ENCODE measurements around the gene SLC44A2.

The SLC44A2 gene

GRCh38 chr19:10654610-10655456 lies 29.5 kb downstream of the SLC44A2 start:
- Histone ChIP-seq H3K4me2 (ENCODE audit: insufficient read depth, low read length, poor library complexity, severe bottlenecking) (peak overlapping the region; percentile 70), H3K14ac (ENCODE audit: low read length) (peak overlapping the region; percentile 97), H4K8ac (ENCODE audit: low read depth, low read length) (no peak overlapping the region), H3K36me3 (replicated peaks in 1 of 2; ENCODE audit: control insufficient read depth in 2 of 2, insufficient read depth in 2 of 2, low read length in 2 of 2) (peaks cover 3 to 54% of the 10 kb centered on the region in 2 donors), H3K4me3 (ENCODE audit: low read length in 2 of 2) (peak overlapping the region; percentile 93 to 95), H2BK15ac (ENCODE audit: low read length) (peak overlapping the region; percentile 51), H3K79me1 (ENCODE audit: low read depth, low read length) (no peaks in the 10 kb centered on the region), H3K9ac (ENCODE audit: low read depth, low read length, poor library complexity) (peak overlapping the region; percentile 99), H2BK120ac (ENCODE audit: low read depth, low read length) (peak overlapping the region; percentile 89), H2AFZ (ENCODE audit: low read length) (peak overlapping the region; percentile 70), H3K27ac (replicated peaks; ENCODE audit: low read length) (peak overlapping the region; percentile 93), H2AK5ac (ENCODE audit: low read depth, low read length) (peak overlapping the region; percentile 100), H3K23ac (ENCODE audit: low read depth, low read length, poor library complexity) (peak overlapping the region; percentile 100), H2BK5ac (ENCODE audit: low read length) (peak overlapping the region; percentile 98), H3K9me3 (replicated peaks in 1 of 2; ENCODE audit: control insufficient read depth in 2 of 2, insufficient read depth in 1 of 2, low read depth in 1 of 2, low read length in 2 of 2) (no peaks in the 10 kb centered on the region), H3K4me1 (ENCODE audit: control insufficient read depth in 2 of 2, insufficient read depth in 1 of 2, low read depth in 1 of 2, low read length in 2 of 2) (peaks cover 2 to 7% of the 10 kb centered on the region in 2 donors), H4K91ac (ENCODE audit: low read depth, low read length, poor library complexity) (peak overlapping the region; percentile 96), H3K27me3 (ENCODE audit: control insufficient read depth in 3 of 3, insufficient read depth in 3 of 3, low read depth in 1 of 3, low read length in 3 of 3) (no peaks in the 10 kb centered on the region), H3K4ac (ENCODE audit: low read length) (peak overlapping the region; percentile 99), H3K18ac (ENCODE audit: low read length) (peak overlapping the region; percentile 100), H2BK12ac (ENCODE audit: low read length) (no peak overlapping the region)
- peak; percentile 84 for DNase-seq (ENCODE audit: low spot score)
- WGBS, 2 donors (ENCODE audit: extremely low coverage in 2 of 2, insufficient read length in 2 of 2, insufficient replicate concordance in 1 of 2): no CpG with 5 or more reads among the region's 73 CpGs

DNA sequence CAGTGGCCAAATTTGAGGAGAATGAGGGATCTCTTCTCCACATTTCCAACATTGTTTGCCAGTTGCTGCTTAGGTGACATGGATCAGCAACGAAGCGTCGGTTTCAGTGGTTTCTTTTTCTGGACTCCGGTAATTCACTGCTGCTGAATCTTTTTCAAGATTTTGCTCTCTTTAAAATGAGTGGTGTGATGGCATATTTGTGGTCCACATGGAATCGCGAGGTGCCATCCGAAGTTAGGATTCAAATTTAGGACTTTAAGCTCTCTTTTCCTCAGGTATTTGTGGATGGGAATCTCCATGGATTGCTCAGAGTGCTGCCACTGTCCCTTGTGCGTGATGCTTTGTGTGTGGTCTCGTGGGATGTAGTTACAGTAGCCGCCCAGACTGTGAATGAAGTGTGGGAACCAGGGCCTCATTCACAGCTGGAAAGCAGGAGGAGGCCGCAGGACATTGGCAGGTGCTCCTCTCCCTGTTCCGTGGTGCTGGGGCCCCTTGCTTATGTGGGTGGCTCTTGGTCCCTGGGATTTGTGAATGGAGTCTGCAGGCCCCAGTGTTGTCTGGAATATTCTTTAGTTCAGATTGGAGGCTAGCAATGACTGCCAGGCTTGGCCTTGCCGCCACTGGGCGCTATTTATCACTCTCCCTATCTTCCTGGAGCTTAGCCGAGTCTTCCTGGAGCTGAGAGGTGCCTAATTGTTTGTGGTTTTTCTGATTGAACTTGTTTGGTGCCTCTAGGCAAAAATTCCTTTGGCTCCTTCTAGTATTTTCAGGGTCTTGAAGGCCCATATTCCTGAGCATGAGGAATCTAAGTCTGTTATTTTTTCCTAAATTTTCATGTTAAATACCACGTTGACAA lies 30.3 kb downstream of the SLC44A2 start:
- Histone ChIP-seq H3K27me3 (ENCODE audit: control insufficient read depth in 3 of 3, insufficient read depth in 3 of 3, low read depth in 1 of 3, low read length in 3 of 3) (no peaks in the 10 kb centered on the region), H3K36me3 (replicated peaks in 1 of 2; ENCODE audit: control insufficient read depth in 2 of 2, insufficient read depth in 2 of 2, low read length in 2 of 2) (peaks cover 8 to 62% of the 10 kb centered on the region in 2 donors), H3K4me2 (ENCODE audit: insufficient read depth, low read length, poor library complexity, severe bottlenecking) (peak overlapping the region; percentile 70), H2BK15ac (ENCODE audit: low read length) (no peak overlapping the region), H3K4me1 (ENCODE audit: control insufficient read depth in 2 of 2, insufficient read depth in 1 of 2, low read depth in 1 of 2, low read length in 2 of 2) (peaks cover 2 to 7% of the 10 kb centered on the region in 2 donors), H3K4ac (ENCODE audit: low read length) (no peak overlapping the region), H2BK120ac (ENCODE audit: low read depth, low read length) (no peak overlapping the region), H3K9ac (ENCODE audit: low read depth, low read length, poor library complexity) (peak overlapping the region; percentile 94), H3K18ac (ENCODE audit: low read length) (peak overlapping the region; percentile 49), H3K14ac (ENCODE audit: low read length) (no peak overlapping the region), H2BK12ac (ENCODE audit: low read length) (no peak overlapping the region), H4K91ac (ENCODE audit: low read depth, low read length, poor library complexity) (no peak overlapping the region), H3K27ac (replicated peaks; ENCODE audit: low read length) (peak overlapping the region; percentile 93), H3K23ac (ENCODE audit: low read depth, low read length, poor library complexity) (no peak overlapping the region), H2AK5ac (ENCODE audit: low read depth, low read length) (no peak overlapping the region), H2AFZ (ENCODE audit: low read length) (no peak overlapping the region), H4K8ac (ENCODE audit: low read depth, low read length) (no peak overlapping the region), H2BK5ac (ENCODE audit: low read length) (no peak overlapping the region), H3K4me3 (ENCODE audit: low read length in 2 of 2) (peak overlapping the region; percentile 93 to 95), H3K79me1 (ENCODE audit: low read depth, low read length) (no peaks in the 10 kb centered on the region), H3K9me3 (replicated peaks in 1 of 2; ENCODE audit: control insufficient read depth in 2 of 2, insufficient read depth in 1 of 2, low read depth in 1 of 2, low read length in 2 of 2) (no peaks in the 10 kb centered on the region)
- WGBS, 2 donors (ENCODE audit: extremely low coverage in 2 of 2, insufficient read length in 2 of 2, insufficient replicate concordance in 1 of 2): no CpG with 5 or more reads among the region's 16 CpGs
- DNase-seq (ENCODE audit: low spot score): no peak

DNA sequence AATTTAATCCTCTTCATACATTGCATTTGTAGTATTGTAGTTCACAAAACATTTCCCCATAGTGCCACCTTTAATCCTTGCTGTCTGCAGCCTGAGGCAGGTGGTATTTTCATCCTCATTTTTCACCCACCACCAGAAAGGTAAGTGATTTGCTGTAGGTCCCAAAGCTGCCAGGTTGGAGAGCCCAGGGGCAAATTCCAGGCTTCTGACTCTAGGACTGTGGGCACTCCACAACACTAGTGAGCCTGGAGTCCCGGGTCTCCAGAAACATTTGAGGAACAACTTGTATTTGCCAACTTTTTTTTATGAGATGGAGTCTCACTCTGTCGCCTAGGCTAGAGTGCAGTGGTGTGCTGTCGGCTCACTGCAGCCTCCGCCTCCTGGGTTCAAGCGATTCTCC lies 35.0 kb downstream of the SLC44A2 start:
- peaks cover 7% of the 10 kb centered on the region in 2 donors for H3K4me1 ChIP-seq (ENCODE audit: control insufficient read depth in 2 of 2, insufficient read depth in 1 of 2, low read depth in 1 of 2, low read length in 2 of 2)
- H3K18ac ChIP-seq (ENCODE audit: low read length): no peak overlapping the region
- no peak overlapping the region for H2AK5ac ChIP-seq (ENCODE audit: low read depth, low read length)
- H3K9me3 ChIP-seq (replicated peaks in 1 of 2; ENCODE audit: control insufficient read depth in 2 of 2, insufficient read depth in 1 of 2, low read depth in 1 of 2, low read length in 2 of 2): no peaks in the 10 kb centered on the region
- no peak overlapping the region for H2AFZ ChIP-seq (ENCODE audit: low read length)
- H3K36me3 ChIP-seq (replicated peaks in 1 of 2; ENCODE audit: control insufficient read depth in 2 of 2, insufficient read depth in 2 of 2, low read length in 2 of 2): peaks cover 14 to 92% of the 10 kb centered on the region in 2 donors
- no CpG with 5 or more reads among the region's 5 CpGs for WGBS, 2 donors (ENCODE audit: extremely low coverage in 2 of 2, insufficient read length in 2 of 2, insufficient replicate concordance in 1 of 2)
- no peak overlapping the region for H3K4me3 ChIP-seq (ENCODE audit: low read length in 2 of 2)
- no peak overlapping the region for H2BK12ac ChIP-seq (ENCODE audit: low read length)
- H3K23ac ChIP-seq (ENCODE audit: low read depth, low read length, poor library complexity): no peak overlapping the region
- no peak overlapping the region for H4K8ac ChIP-seq (ENCODE audit: low read depth, low read length)
- H2BK15ac ChIP-seq (ENCODE audit: low read length): no peak overlapping the region
- H3K9ac ChIP-seq (ENCODE audit: low read depth, low read length, poor library complexity): no peak overlapping the region
- H3K27ac ChIP-seq (replicated peaks; ENCODE audit: low read length): no peak overlapping the region
- no peak overlapping the region for H4K91ac ChIP-seq (ENCODE audit: low read depth, low read length, poor library complexity)
- H2BK5ac ChIP-seq (ENCODE audit: low read length): no peak overlapping the region
- no peak for DNase-seq (ENCODE audit: low spot score)
- no peak overlapping the region for H2BK120ac ChIP-seq (ENCODE audit: low read depth, low read length)
- H3K4ac ChIP-seq (ENCODE audit: low read length): no peak overlapping the region
- H3K14ac ChIP-seq (ENCODE audit: low read length): no peak overlapping the region
- H3K79me1 ChIP-seq (ENCODE audit: low read depth, low read length): peaks cover 2% of the 10 kb centered on the region
- H3K27me3 ChIP-seq (ENCODE audit: control insufficient read depth in 3 of 3, insufficient read depth in 3 of 3, low read depth in 1 of 3, low read length in 3 of 3): no peaks in the 10 kb centered on the region
- H3K4me2 ChIP-seq (ENCODE audit: insufficient read depth, low read length, poor library complexity, severe bottlenecking): no peak overlapping the region

DNA sequence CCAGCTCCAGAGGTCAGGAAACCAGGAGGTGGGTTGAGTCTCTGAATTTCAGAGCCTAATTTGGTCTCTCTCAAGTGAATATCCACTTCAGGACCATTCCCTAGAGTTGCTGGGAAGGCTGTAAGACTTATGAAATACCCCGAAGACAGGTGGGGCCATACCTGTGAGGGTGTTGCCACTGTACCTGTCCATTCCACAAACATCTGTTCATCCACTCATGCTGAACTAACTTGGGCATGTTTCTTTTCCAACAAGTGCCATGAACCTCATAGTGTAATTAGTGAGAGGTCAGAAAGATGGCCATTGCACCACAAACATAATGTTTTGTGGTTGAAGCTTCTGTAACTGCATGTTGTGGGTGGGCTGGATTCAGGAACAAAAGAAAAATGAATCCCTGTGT lies 36.6 kb downstream of the SLC44A2 start:
- Histone ChIP-seq H3K14ac (ENCODE audit: low read length) (no peak overlapping the region), H3K79me1 (ENCODE audit: low read depth, low read length) (peaks cover 2% of the 10 kb centered on the region), H2BK12ac (ENCODE audit: low read length) (no peak overlapping the region), H3K4me2 (ENCODE audit: insufficient read depth, low read length, poor library complexity, severe bottlenecking) (no peak overlapping the region), H2BK5ac (ENCODE audit: low read length) (no peak overlapping the region), H2AFZ (ENCODE audit: low read length) (no peak overlapping the region), H3K4me3 (ENCODE audit: low read length in 2 of 2) (no peak overlapping the region), H3K23ac (ENCODE audit: low read depth, low read length, poor library complexity) (no peak overlapping the region), H3K36me3 (replicated peaks in 1 of 2; ENCODE audit: control insufficient read depth in 2 of 2, insufficient read depth in 2 of 2, low read length in 2 of 2) (peaks cover 18 to 90% of the 10 kb centered on the region in 2 donors), H3K18ac (ENCODE audit: low read length) (no peak overlapping the region), H3K9ac (ENCODE audit: low read depth, low read length, poor library complexity) (no peak overlapping the region), H3K27me3 (ENCODE audit: control insufficient read depth in 3 of 3, insufficient read depth in 3 of 3, low read depth in 1 of 3, low read length in 3 of 3) (no peaks in the 10 kb centered on the region), H3K9me3 (replicated peaks in 1 of 2; ENCODE audit: control insufficient read depth in 2 of 2, insufficient read depth in 1 of 2, low read depth in 1 of 2, low read length in 2 of 2) (no peaks in the 10 kb centered on the region), H2BK15ac (ENCODE audit: low read length) (no peak overlapping the region), H4K8ac (ENCODE audit: low read depth, low read length) (no peak overlapping the region), H2BK120ac (ENCODE audit: low read depth, low read length) (no peak overlapping the region), H4K91ac (ENCODE audit: low read depth, low read length, poor library complexity) (no peak overlapping the region), H3K4me1 (ENCODE audit: control insufficient read depth in 2 of 2, insufficient read depth in 1 of 2, low read depth in 1 of 2, low read length in 2 of 2) (peaks cover under 1 to 5% of the 10 kb centered on the region in 2 donors), H2AK5ac (ENCODE audit: low read depth, low read length) (no peak overlapping the region), H3K27ac (replicated peaks; ENCODE audit: low read length) (no peak overlapping the region), H3K4ac (ENCODE audit: low read length) (no peak overlapping the region)
- DNase-seq (ENCODE audit: low spot score): no peak
- WGBS, 2 donors (ENCODE audit: extremely low coverage in 2 of 2, insufficient read length in 2 of 2, insufficient replicate concordance in 1 of 2): no CpG with 5 or more reads among the region's 1 CpG

Measured in neuronal stem cell (in vitro differentiated cells).